ENCODE results near the gene PTN. TPM values are rescaled to one million over a fixed set of nuclear protein-coding genes. Genes with fewer than 3 reads are reported as not detected.
"Not testable (repeated sequence)": the region's sequence is repeated elsewhere in the genome, so short reads cannot be mapped to it uniquely, and the experiment has no call there.

The PTN gene
- polyA plus RNA-seq, 4 donors, result 111 to 277 (median 148) TPM

DNA sequence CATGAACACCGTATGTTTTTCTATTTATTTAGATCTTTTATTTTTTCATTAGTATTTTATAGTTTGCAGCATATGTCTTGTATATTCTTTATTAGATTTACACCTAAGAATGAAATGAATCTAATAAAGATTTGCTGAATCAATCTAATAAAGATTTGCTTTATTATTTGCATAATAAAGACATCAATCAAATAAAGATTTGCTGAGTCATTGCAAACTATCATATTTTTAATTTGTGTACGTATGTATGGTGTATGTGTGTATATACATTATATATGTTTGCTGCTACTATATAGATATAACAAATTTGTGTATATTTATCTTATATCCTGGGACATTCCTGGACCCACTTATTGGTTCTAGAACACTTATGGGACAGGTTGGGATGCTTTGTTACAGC lies 147.5 kb downstream of the PTN start:
- DNase-seq (ENCODE audit: low read depth in 4 of 4, low spot score in 3 of 4), result no peak

DNA sequence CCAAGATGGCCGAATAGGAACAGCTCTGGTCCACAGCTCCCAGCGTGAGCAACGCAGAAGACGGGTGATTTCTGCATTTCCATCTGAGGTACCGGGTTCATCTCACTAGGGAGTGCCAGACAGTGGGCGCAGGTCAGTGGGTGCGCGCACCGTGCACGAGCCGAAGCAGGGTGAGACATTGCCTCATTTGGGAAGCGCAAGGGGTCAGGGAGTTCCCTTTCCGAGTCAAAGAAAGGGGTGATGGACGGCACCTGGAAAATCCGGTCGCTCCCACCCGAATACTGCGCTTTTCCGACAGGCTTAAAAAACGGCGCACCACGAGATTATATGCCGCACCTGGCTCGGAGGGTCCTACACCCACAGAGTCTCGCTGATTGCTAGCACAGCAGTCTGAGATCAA lies 161.9 kb downstream of the PTN start:
- DNase-seq (ENCODE audit: low read depth in 4 of 4, low spot score in 3 of 4), result not testable (repeated sequence)

All from left renal pelvis (tissue), 4 donors.